Activated T-cell treated with anti-CD3 and anti-CD28 coated beads, Interleukin-2, amount 50 U/mL, for 1 hour (primary cell): ENCODE results near the gene CCNT2.
"Not testable (repeated sequence)": the region's sequence is repeated elsewhere in the genome, so short reads cannot be mapped to it uniquely, and the experiment has no call there.

Source experiments
- DNase-seq: peaks from one replicate; pipeline ENCODE4 v3.0.0-alpha.2; 2020

Gene CCNT2

GRCh38 chr2:134918526-134919340 is at the start of gene CCNT2:
Gene CCNT2 (plus strand): TSS chr2:134918822. CDS start chr2:134918855, 33 bp downstream.
- DNase-seq = peak; percentile 99

GRCh38 chr2:134869946-134870736 is 48.5 kb upstream of the CCNT2 start:
- no peak for DNase-seq

- no peak for DNase-seq
Measured at GRCh38 chr2:134873152-134873551, 45.5 kb upstream of the CCNT2 start.

- no peak for DNase-seq
Measured at GRCh38 chr2:134875309-134875708, 43.3 kb upstream of the CCNT2 start.

- no peak for DNase-seq
Measured at GRCh38 chr2:134882773-134883172, 35.8 kb upstream of the CCNT2 start.

- no peak for DNase-seq
Measured at GRCh38 chr2:134883552-134884293, 34.9 kb upstream of the CCNT2 start.

- DNase-seq = no peak
Measured at GRCh38 chr2:134884435-134884834, 34.2 kb upstream of the CCNT2 start.

- no peak for DNase-seq
Measured at GRCh38 chr2:134892282-134893035, 26.2 kb upstream of the CCNT2 start.

GRCh38 chr2:134897932-134898331 is 20.7 kb upstream of the CCNT2 start:
- no peak for DNase-seq

- DNase-seq = no peak
Measured at GRCh38 chr2:134899204-134899603, 19.4 kb upstream of the CCNT2 start.

GRCh38 chr2:134900151-134900550 is 18.5 kb upstream of the CCNT2 start:
- DNase-seq = no peak

- not testable (repeated sequence) for DNase-seq
Measured at GRCh38 chr2:134903701-134904100, 14.9 kb upstream of the CCNT2 start.

GRCh38 chr2:134905168-134905567 is 13.5 kb upstream of the CCNT2 start:
- no peak for DNase-seq

GRCh38 chr2:134906726-134907125 is 11.9 kb upstream of the CCNT2 start:
- DNase-seq = no peak

- not testable (repeated sequence) for DNase-seq
Measured at GRCh38 chr2:134907441-134908116, 11.0 kb upstream of the CCNT2 start.

GRCh38 chr2:134910763-134911399 is 7.7 kb upstream of the CCNT2 start:
- no peak for DNase-seq

GRCh38 chr2:134911400-134911785 is 7.2 kb upstream of the CCNT2 start:
- no peak for DNase-seq

- DNase-seq = no peak
Measured at GRCh38 chr2:134912361-134912760, 6.3 kb upstream of the CCNT2 start.

- DNase-seq = peak; percentile 35
Measured at GRCh38 chr2:134917360-134917865, 1.2 kb upstream of the CCNT2 start.

- peak; percentile 87 for DNase-seq
Measured at GRCh38 chr2:134917888-134918525, 615 bp upstream of the CCNT2 start.
